ENCODE data around the gene DELE1.

DELE1 gene

GRCh38 chr5:141875795-141876627 is 47.7 kb upstream of the DELE1 start (continued):
- TF ChIP-seq ZSCAN5A (tag by site-specific recombination; IDR thresholded peaks at IDR 0.05) (no peak), ZIC2 (tag by site-specific recombination; IDR thresholded peaks at IDR 0.05) (peak; percentile 82), ZNF785 (tag by site-specific recombination; IDR thresholded peaks at IDR 0.05) (no peak), KLF8 (tag by site-specific recombination; IDR thresholded peaks at IDR 0.05) (peak; percentile 31; the same call in 1 of the 2 replicates), ZFP69B (tag by site-specific recombination; IDR thresholded peaks at IDR 0.05) (no peak), ZNF302 (tag by site-specific recombination; IDR thresholded peaks at IDR 0.05; ENCODE audit: low read depth) (no peak), BCL11A (tag by site-specific recombination; IDR thresholded peaks at IDR 0.05; ENCODE audit: low read depth) (0 out of 2 replicates have a peak, but pooled peaks have one; percentile 22), GLIS1 (tag by site-specific recombination; IDR thresholded peaks at IDR 0.05) (peak; percentile 75), ZSCAN30 (tag by site-specific recombination; IDR thresholded peaks at IDR 0.05) (0 out of 2 replicates have a peak, but pooled peaks have one; percentile 3), PRDM10 (tag by site-specific recombination; IDR thresholded peaks at IDR 0.05) (peak; percentile 71), ZNF211 (tag by site-specific recombination; IDR thresholded peaks at IDR 0.05; ENCODE audit: low read depth) (no peak), YY1 (tag by site-specific recombination; IDR thresholded peaks at IDR 0.05) (no peak), KLF10 (tag by site-specific recombination; IDR thresholded peaks at IDR 0.05) (0 out of 2 replicates have a peak, but pooled peaks have one; percentile 19), ZNF155 (tag by site-specific recombination; IDR thresholded peaks at IDR 0.05) (no peak)
- TF ChIP-seq, protein P1, sequence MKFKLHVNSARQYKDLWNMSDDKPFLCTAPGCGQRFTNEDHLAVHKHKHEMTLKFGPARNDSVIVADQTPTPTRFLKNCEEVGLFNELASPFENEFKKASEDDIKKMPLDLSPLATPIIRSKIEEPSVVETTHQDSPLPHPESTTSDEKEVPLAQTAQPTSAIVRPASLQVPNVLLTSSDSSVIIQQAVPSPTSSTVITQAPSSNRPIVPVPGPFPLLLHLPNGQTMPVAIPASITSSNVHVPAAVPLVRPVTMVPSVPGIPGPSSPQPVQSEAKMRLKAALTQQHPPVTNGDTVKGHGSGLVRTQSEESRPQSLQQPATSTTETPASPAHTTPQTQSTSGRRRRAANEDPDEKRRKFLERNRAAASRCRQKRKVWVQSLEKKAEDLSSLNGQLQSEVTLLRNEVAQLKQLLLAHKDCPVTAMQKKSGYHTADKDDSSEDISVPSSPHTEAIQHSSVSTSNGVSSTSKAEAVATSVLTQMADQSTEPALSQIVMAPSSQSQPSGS (tag by site-specific recombination; IDR thresholded peaks at IDR 0.05; ENCODE audit: low read depth), result no peak
- TF ChIP-seq, protein P2, sequence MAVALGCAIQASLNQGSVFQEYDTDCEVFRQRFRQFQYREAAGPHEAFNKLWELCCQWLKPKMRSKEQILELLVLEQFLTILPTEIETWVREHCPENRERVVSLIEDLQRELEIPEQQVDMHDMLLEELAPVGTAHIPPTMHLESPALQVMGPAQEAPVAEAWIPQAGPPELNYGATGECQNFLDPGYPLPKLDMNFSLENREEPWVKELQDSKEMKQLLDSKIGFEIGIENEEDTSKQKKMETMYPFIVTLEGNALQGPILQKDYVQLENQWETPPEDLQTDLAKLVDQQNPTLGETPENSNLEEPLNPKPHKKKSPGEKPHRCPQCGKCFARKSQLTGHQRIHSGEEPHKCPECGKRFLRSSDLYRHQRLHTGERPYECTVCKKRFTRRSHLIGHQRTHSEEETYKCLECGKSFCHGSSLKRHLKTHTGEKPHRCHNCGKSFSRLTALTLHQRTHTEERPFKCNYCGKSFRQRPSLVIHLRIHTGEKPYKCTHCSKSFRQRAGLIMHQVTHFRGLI (tag by site-specific recombination; IDR thresholded peaks at IDR 0.05), result peak; percentile 96
- TF ChIP-seq, protein P3, sequence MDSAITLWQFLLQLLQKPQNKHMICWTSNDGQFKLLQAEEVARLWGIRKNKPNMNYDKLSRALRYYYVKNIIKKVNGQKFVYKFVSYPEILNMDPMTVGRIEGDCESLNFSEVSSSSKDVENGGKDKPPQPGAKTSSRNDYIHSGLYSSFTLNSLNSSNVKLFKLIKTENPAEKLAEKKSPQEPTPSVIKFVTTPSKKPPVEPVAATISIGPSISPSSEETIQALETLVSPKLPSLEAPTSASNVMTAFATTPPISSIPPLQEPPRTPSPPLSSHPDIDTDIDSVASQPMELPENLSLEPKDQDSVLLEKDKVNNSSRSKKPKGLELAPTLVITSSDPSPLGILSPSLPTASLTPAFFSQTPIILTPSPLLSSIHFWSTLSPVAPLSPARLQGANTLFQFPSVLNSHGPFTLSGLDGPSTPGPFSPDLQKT (IDR thresholded peaks at IDR 0.05; ENCODE audit: borderline replicate concordance, low read depth, low read length), result no peak

Measured in HEK293 (cell line).